Keratinocyte (primary cell): Measurements from ENCODE around the gene PTPRU. TPM values are rescaled to one million over a fixed set of nuclear protein-coding genes. Genes with fewer than 3 reads are reported as not detected.

Experiments
- DNase-seq: peaks from one replicate; pipeline ENCODE4 v3.0.0-alpha.2; 2011; ENCODE audit warnings: low read depth, missing footprints, low spot score
- FAIRE-seq: peaks from 2 replicates; lab custom pipeline; 2011; peaks lifted over from hg19 to GRCh38; lab: Jason Lieb, UNC
- H2AFZ ChIP-seq: 2 replicates; pipeline ENCODE4 v1.6.0; 2012; ENCODE audit warnings: low read length, control low read depth, inconsistent platforms; ENCODE audit not compliant: control insufficient read depth
- H3K27ac ChIP-seq: 2 replicates; pipeline ENCODE4 v1.5.1; 2011; ENCODE audit warnings: low read length; ENCODE audit not compliant: control insufficient read depth, insufficient read depth
- H3K27me3 ChIP-seq: 3 replicates; pipeline ENCODE4 v1.6.0; 2011; ENCODE audit warnings: low read length; ENCODE audit not compliant: control insufficient read depth, insufficient read depth; ENCODE audit errors: extremely low read depth
- H3K36me3 ChIP-seq, 2 experiments: 2 replicates in 1 of 2; 3 replicates in 1 of 2; pipeline ENCODE4 v1.5.1; 2011; ENCODE audit warnings: low read length in 2 of 2, mild to moderate bottlenecking in 1 of 2; ENCODE audit not compliant: control insufficient read depth in 2 of 2, insufficient read depth in 2 of 2; ENCODE audit errors: extremely low read depth in 1 of 2
- H3K4me1 ChIP-seq: 3 replicates; pipeline ENCODE4 v1.5.1; 2011; ENCODE audit warnings: low read length; ENCODE audit not compliant: control insufficient read depth, insufficient read depth; ENCODE audit errors: extremely low read depth
- H3K4me2 ChIP-seq: 3 replicates; pipeline ENCODE4 v1.6.0; 2011; ENCODE audit warnings: low read depth, low read length; ENCODE audit not compliant: control insufficient read depth, insufficient read depth; ENCODE audit errors: extremely low read depth
- H3K4me3 ChIP-seq, 3 experiments: fragments of 200-600 bp in 1 of 3; sonication (generic) in 1 of 3; 2 replicates in 2 of 3; 3 replicates in 1 of 3; pipeline ENCODE4 v1.5.1; 2011 to 2016; ENCODE audit warnings: low read length in 3 of 3, mild to moderate bottlenecking in 3 of 3, control low read depth in 2 of 3, inconsistent platforms in 1 of 3, low read depth in 1 of 3, mixed read lengths in 1 of 3, mixed run types in 1 of 3, moderate library complexity in 1 of 3; ENCODE audit not compliant: control insufficient read depth in 2 of 3, insufficient read depth in 2 of 3; ENCODE audit errors: extremely low read depth in 1 of 3
- H3K79me2 ChIP-seq: 2 replicates; pipeline ENCODE4 v1.6.0; 2012; ENCODE audit warnings: low read length; ENCODE audit not compliant: control insufficient read depth, insufficient read depth
- H3K9ac ChIP-seq: 3 replicates; pipeline ENCODE4 v1.6.0; 2011; ENCODE audit warnings: low read length; ENCODE audit not compliant: control insufficient read depth, insufficient read depth; ENCODE audit errors: extremely low read depth
- H3K9me1 ChIP-seq: 3 replicates; pipeline ENCODE4 v1.6.0; 2011; ENCODE audit warnings: low read length; ENCODE audit not compliant: control insufficient read depth, insufficient read depth; ENCODE audit errors: extremely low read depth
- H3K9me3 ChIP-seq: 2 replicates; pipeline ENCODE4 v1.5.1; 2012; ENCODE audit warnings: low read depth, low read length; ENCODE audit not compliant: control insufficient read depth
- H4K20me1 ChIP-seq: 3 replicates; pipeline ENCODE4 v1.6.0; 2011; ENCODE audit warnings: low read length; ENCODE audit not compliant: control insufficient read depth, insufficient read depth; ENCODE audit errors: extremely low read depth
- CTCF ChIP-seq, 3 experiments: IDR thresholded peaks in 1 of 3; conservative IDR thresholded peaks in 1 of 3; optimal IDR thresholded peaks in 1 of 3; 2 replicates in 2 of 3; 3 replicates in 1 of 3; pipeline versions ENCODE3 to v1.5.1; 2011; ENCODE audit warnings: low read length in 3 of 3, mild to moderate bottlenecking in 3 of 3, moderate library complexity in 2 of 3, control low read depth in 1 of 3, inconsistent platforms in 1 of 3; ENCODE audit not compliant: insufficient read depth in 2 of 3; ENCODE audit errors: extremely low read depth in 1 of 3
- EZH2 ChIP-seq: IDR thresholded peaks from one replicate; pipeline ENCODE4 v1.6.1; 2012; ENCODE audit warnings: inconsistent platforms, mild to moderate bottlenecking, low read length, moderate library complexity
- dilution Hi-C: fragments of 300-500 bp; cut with MboI; formaldehyde crosslinking; loops from one replicate; pipeline ENCODE4 v1.7.0; 2020; ENCODE audit warnings: low sequenced_read_pairs; ENCODE audit not compliant: extremely low pct_ligation_motif_present
- polyA plus RNA-seq, 5 experiments: library from polyadenylated mRNA; depleted of rRNA in 3 of 5; stranded (reverse) in 3 of 5; stranded (forward) in 1 of 5; unstranded in 1 of 5; fragments of >200 nt; gene quantifications; 1 replicate in 1 of 5; 2 replicates in 3 of 5; 3 replicates in 1 of 5; pipeline versions ENCODE4 v1.2.1 to v1.2.3, GENCODE V29; 2011 to 2012; ENCODE audit warnings: missing spikeins in 2 of 5, low read depth in 1 of 5, low replicate concordance in 1 of 5

PTPRU gene
- polyA plus RNA-seq, 1 donor (not counting 4 experiments of a cell fraction or from before 2014, with no cell fraction given): 4.3 TPM

DNA sequence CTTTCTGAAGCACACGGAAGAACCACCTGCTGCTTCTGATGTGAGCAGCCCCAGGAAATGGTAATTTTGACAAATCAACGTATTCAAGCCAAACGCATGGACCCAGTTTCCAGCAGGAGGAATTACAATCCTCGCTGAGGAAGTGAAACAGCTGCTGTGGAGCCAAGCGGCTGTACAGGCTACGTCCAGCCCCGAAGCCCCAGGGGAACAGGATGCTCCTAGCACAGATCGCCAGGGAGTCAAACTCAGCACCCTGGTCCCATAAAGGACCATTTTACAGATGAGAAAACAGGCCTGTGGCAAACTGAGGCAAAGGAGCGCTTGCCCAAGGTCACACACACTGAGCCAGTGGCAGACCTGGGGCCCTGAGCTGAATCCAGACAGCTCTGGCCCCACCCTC, 108.0 kb downstream of the PTPRU start:
- H2AFZ ChIP-seq: no peak overlapping the region
- H3K27me3 ChIP-seq: peaks cover 3% of the 10 kb centered on the region
- H3K79me2 ChIP-seq: no peaks in the 10 kb centered on the region
- TF ChIP-seq CTCF (optimal IDR thresholded peaks at IDR 0.05 in 1 of 3, IDR thresholded peaks at IDR 0.05 in 1 of 3, conservative IDR thresholded peaks at IDR 0.05 in 1 of 3; ENCODE audit: extremely low read depth in 1 of 3, insufficient read depth in 2 of 3, low read length in 3 of 3) (no peak), EZH2 (no peak)
- H3K4me3 ChIP-seq: no peak overlapping the region
- H3K9me3 ChIP-seq: no peaks in the 10 kb centered on the region
- no peaks in the 10 kb centered on the region for H3K9me1 ChIP-seq
- no peaks in the 10 kb centered on the region for H3K36me3 ChIP-seq
- FAIRE-seq: no peak
- no peaks in the 10 kb centered on the region for H4K20me1 ChIP-seq
- no peaks in the 10 kb centered on the region for H3K4me1 ChIP-seq
- H3K27ac ChIP-seq: no peak overlapping the region
- H3K9ac ChIP-seq: no peak overlapping the region
- no peak overlapping the region for H3K4me2 ChIP-seq
- DNase-seq: no peak
- dilution Hi-C loops: no loop called here

DNA sequence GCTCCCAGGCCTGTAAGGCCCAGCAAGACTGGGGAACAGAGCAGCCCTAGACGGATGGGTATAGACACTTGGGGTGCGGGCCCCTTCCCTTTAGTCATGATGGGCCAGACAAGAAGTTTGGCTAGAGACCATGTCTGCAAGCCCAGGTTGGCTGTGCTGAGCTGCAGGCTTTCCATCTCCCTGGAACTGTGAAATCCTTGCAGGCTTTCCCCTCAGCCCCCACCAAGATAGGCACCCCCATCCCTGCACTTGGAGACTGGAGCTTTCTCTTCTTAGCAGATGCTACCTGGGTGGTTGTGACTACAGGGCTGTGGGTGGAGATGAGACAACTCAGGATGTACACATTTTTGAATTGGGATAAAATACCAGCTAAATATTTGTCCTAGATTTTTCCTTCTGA, 110.3 kb downstream of the PTPRU start:
- H4K20me1 ChIP-seq: no peaks in the 10 kb centered on the region
- peaks cover 7% of the 10 kb centered on the region for H3K27me3 ChIP-seq
- TF ChIP-seq EZH2 (no peak), CTCF (optimal IDR thresholded peaks at IDR 0.05 in 1 of 3, IDR thresholded peaks at IDR 0.05 in 1 of 3, conservative IDR thresholded peaks at IDR 0.05 in 1 of 3; ENCODE audit: extremely low read depth in 1 of 3, insufficient read depth in 2 of 3, low read length in 3 of 3) (no peak)
- H3K9ac ChIP-seq: no peak overlapping the region
- H3K79me2 ChIP-seq: no peaks in the 10 kb centered on the region
- FAIRE-seq: no peak
- no peaks in the 10 kb centered on the region for H3K9me1 ChIP-seq
- no peak overlapping the region for H3K27ac ChIP-seq
- no peaks in the 10 kb centered on the region for H3K4me1 ChIP-seq
- no peak overlapping the region for H2AFZ ChIP-seq
- H3K4me3 ChIP-seq: no peak overlapping the region
- no peaks in the 10 kb centered on the region for H3K36me3 ChIP-seq
- no peak for DNase-seq
- H3K4me2 ChIP-seq: no peak overlapping the region
- no peaks in the 10 kb centered on the region for H3K9me3 ChIP-seq
- dilution Hi-C loops: no loop called here
